CD4-positive, alpha-beta T cell treated with Interleukin-6 at 100 ng/mL for 8 hours (primary cell): Measurements from ENCODE around the gene MAP4K2.

ENCODE experiments used
- DNase-seq: peaks from one replicate; pipeline ENCODE4 v3.0.0-alpha.2; 2020; ENCODE audit warnings: mixed read lengths, low spot score

Gene MAP4K2

GRCh38 chr11:64810891-64811272 is 7.9 kb upstream of the MAP4K2 start:
- peak; percentile 55 for DNase-seq

GRCh38 chr11:64810271-64810890 is 7.4 kb upstream of the MAP4K2 start, which contains the start of gene MEN1:
Gene MEN1, minus strand, starts transcription at chr11:64810551. Its CDS starts 442 bp downstream, at chr11:64810109.
- DNase-seq, result peak; percentile 71

GRCh38 chr11:64809781-64810241 is 6.8 kb upstream of the MAP4K2 start:
- DNase-seq, result no peak

- DNase-seq, result no peak
These were observed 2.5 kb upstream of the MAP4K2 start for GRCh38 chr11:64805481-64805880.

- DNase-seq, result no peak
These were observed 1.6 kb upstream of the MAP4K2 start for GRCh38 chr11:64804346-64805210.

- DNase-seq, result no peak
These were observed 882 bp upstream of the MAP4K2 start for GRCh38 chr11:64803846-64804345.

GRCh38 chr11:64802370-64803157 is 450 bp downstream of the MAP4K2 start:
- DNase-seq, result peak; percentile 32

GRCh38 chr11:64801561-64802369 is 1.2 kb downstream of the MAP4K2 start:
- DNase-seq, result no peak

- no peak for DNase-seq
These were observed 1.9 kb downstream of the MAP4K2 start for GRCh38 chr11:64801158-64801464.

- DNase-seq, result no peak
These were observed 2.5 kb downstream of the MAP4K2 start for GRCh38 chr11:64800303-64801157.

- no peak for DNase-seq
These were observed 3.3 kb downstream of the MAP4K2 start for GRCh38 chr11:64799623-64800302.

- DNase-seq, result no peak
These were observed 3.8 kb downstream of the MAP4K2 start for GRCh38 chr11:64799256-64799622.

GRCh38 chr11:64796757-64797541 is 6.1 kb downstream of the MAP4K2 start:
- no peak for DNase-seq

- DNase-seq, result no peak
These were observed 6.8 kb downstream of the MAP4K2 start for GRCh38 chr11:64796047-64796756.

GRCh38 chr11:64794526-64794925 is 8.5 kb downstream of the MAP4K2 start:
- DNase-seq, result no peak

- no peak for DNase-seq
These were observed 9.5 kb downstream of the MAP4K2 start for GRCh38 chr11:64793271-64794160.

- no peak for DNase-seq
These were observed 10.5 kb downstream of the MAP4K2 start for GRCh38 chr11:64792482-64792881.
